A549 (cell line): ENCODE data around the gene PRKG1. TPM values are rescaled to one million over a fixed set of nuclear protein-coding genes. Genes with fewer than 3 reads are reported as not detected.

ENCODE experiments used
- ATAC-seq, 2 experiments: fragments of 200-7000 bp in 1 of 2; fragments of >200 bp in 1 of 2; cut with Nextera tagmentation in 1 of 2; cut with Tn5 transposase in 1 of 2; 3 replicates each; pipeline versions ENCODE4 v1.8.0 to v1.9.1; 2018 to 2020; ENCODE audit warnings: mild to moderate bottlenecking in 1 of 2, moderate library complexity in 1 of 2
- CTCF ChIA-PET: fragments of 300-600 bp; sonication (Branson Sonifier 250); formaldehyde crosslinking; extraction: SDS; loops from one replicate; lab custom pipeline; 2021; ENCODE audit warnings: antibody characterized with exemption, inconsistent platforms; lab: Yijun Ruan, JAX
- POLR2A ChIA-PET: fragments of 350-600 bp; formaldehyde crosslinking; extraction: SDS; loops from one replicate; lab custom pipeline; 2021; ENCODE audit warnings: antibody characterized with exemption, inconsistent platforms; lab: Yijun Ruan, JAX
- DNase-seq, 2 experiments: peaks; one replicate each; pipeline versions ENCODE4 v3.0.0 to v3.0.0-alpha.2; 2011 to 2016; ENCODE audit warnings: low read depth in 1 of 2, low spot score in 1 of 2
- FAIRE-seq: peaks from 2 replicates; lab custom pipeline; 2011; peaks lifted over from hg19 to GRCh38; lab: Jason Lieb, UNC
- H3K27ac ChIP-seq, 2 experiments: fragments of >200 bp; sonication (Bioruptor Twin); formaldehyde crosslinking; 3 replicates each; pipeline ENCODE4 v1.5.1; 2016 to 2017
- H3K4me1 ChIP-seq: fragments of >200 bp; sonication (Bioruptor Twin); formaldehyde crosslinking; 3 replicates; pipeline ENCODE4 v1.6.1; 2016
- H3K4me2 ChIP-seq: fragments of >200 bp; sonication (Bioruptor Twin); formaldehyde crosslinking; 3 replicates; pipeline ENCODE4 v1.6.1; 2016
- H3K4me3 ChIP-seq: fragments of >200 bp; sonication (Bioruptor Twin); formaldehyde crosslinking; 3 replicates; pipeline ENCODE4 v1.5.1; 2016
- H3K9me3 ChIP-seq: fragments of >200 bp; sonication (Bioruptor Twin); formaldehyde crosslinking; 3 replicates; pipeline ENCODE4 v1.6.1; 2016
- BCL3 ChIP-seq: fragments of >200 bp; sonication (Bioruptor Twin); formaldehyde crosslinking; IDR thresholded peaks from 3 replicates; pipeline ENCODE4 v1.6.1; 2016
- BHLHE40 ChIP-seq: IDR thresholded peaks from 2 replicates; pipeline ENCODE4 v1.6.1; 2012; ENCODE audit warnings: low read depth, low read length, inconsistent platforms
- CBX2 ChIP-seq: fragments of 200-600 bp; sonication (generic); IDR thresholded peaks from 2 replicates; pipeline ENCODE4 v1.6.1; 2016; ENCODE audit warnings: low read depth, mild to moderate bottlenecking, borderline replicate concordance
- CEBPB ChIP-seq, 2 experiments: fragments of >200 bp in 1 of 2; sonication (Bioruptor Twin) in 1 of 2; formaldehyde crosslinking in 1 of 2; IDR thresholded peaks; 2 replicates each; pipeline ENCODE4 v1.6.1; 2012 to 2016
- EHF ChIP-seq: fragments of 250-450 bp; sonication (Bioruptor Pico); IDR thresholded peaks from 2 replicates; pipeline ENCODE4 v1.5.0; 2020; ENCODE audit warnings: mild to moderate bottlenecking
- EHMT2 ChIP-seq: fragments of 200-600 bp; sonication (generic); IDR thresholded peaks from 2 replicates; pipeline ENCODE4 v1.6.1; 2016; ENCODE audit warnings: antibody characterized with exemption, low read depth, mild to moderate bottlenecking, moderate library complexity
- EP300 ChIP-seq, 2 experiments: fragments of >200 bp; sonication (Bioruptor Twin); formaldehyde crosslinking; IDR thresholded peaks; 2 replicates in 1 of 2; 3 replicates in 1 of 2; pipeline ENCODE4 v1.6.1; 2016 to 2017
- FOSL2 ChIP-seq, 2 experiments: fragments of 450-650 bp in 1 of 2; fragments of >200 bp in 1 of 2; sonication (Bioruptor Twin) in 1 of 2; formaldehyde crosslinking; IDR thresholded peaks; 2 replicates each; pipeline versions ENCODE4 v1.5.0 to v1.6.1; 2016 to 2020; ENCODE audit warnings: mild to moderate bottlenecking in 1 of 2, moderate library complexity in 1 of 2
- GATA3 ChIP-seq: IDR thresholded peaks from 2 replicates; pipeline ENCODE4 v1.6.1; 2012; ENCODE audit warnings: borderline replicate concordance
- HES2 ChIP-seq: fragments of >200 bp; sonication (Bioruptor Twin); formaldehyde crosslinking; IDR thresholded peaks from 2 replicates; pipeline ENCODE4 v1.6.1; 2016
- HMGXB4 ChIP-seq: fragments of 250-450 bp; sonication (Bioruptor Pico); IDR thresholded peaks from 2 replicates; pipeline ENCODE4 v1.5.0; 2021; ENCODE audit warnings: mild to moderate bottlenecking, moderate library complexity, borderline replicate concordance
- HOXA7 ChIP-seq: fragments of 250-450 bp; sonication (Bioruptor Pico); IDR thresholded peaks from 2 replicates; pipeline ENCODE4 v1.5.0; 2020; ENCODE audit warnings: mild to moderate bottlenecking, moderate library complexity
- JUN ChIP-seq, 2 experiments: fragments of >200 bp; sonication (Bioruptor Twin); formaldehyde crosslinking; IDR thresholded peaks; 2 replicates in 1 of 2; 3 replicates in 1 of 2; pipeline ENCODE4 v1.6.1; 2016 to 2017
- KDM1A ChIP-seq: fragments of 200-600 bp; sonication (generic); IDR thresholded peaks from 2 replicates; pipeline ENCODE4 v1.6.1; 2016; ENCODE audit warnings: low read depth, mild to moderate bottlenecking
- MAX ChIP-seq: IDR thresholded peaks from 2 replicates; pipeline ENCODE4 v1.6.1; 2012
- MYC ChIP-seq: IDR thresholded peaks from 2 replicates; pipeline ENCODE4 v1.6.1; 2012; ENCODE audit warnings: mild to moderate bottlenecking, inconsistent platforms, low read length, improper control_type of control experiment, borderline replicate concordance
- NFE2L2 ChIP-seq: fragments of 150-350 bp; conservative IDR thresholded peaks from 2 replicates; pipeline ENCODE4 v1.6.1; 2014; ENCODE audit warnings: low read length
- NPAS2 ChIP-seq: fragments of 250-450 bp; sonication (Bioruptor Pico); IDR thresholded peaks from 2 replicates; pipeline ENCODE4 v1.8.0; 2022; ENCODE audit warnings: mild to moderate bottlenecking, moderate library complexity, borderline replicate concordance
- RARB ChIP-seq: fragments of 250-450 bp; sonication (Bioruptor Pico); IDR thresholded peaks from 2 replicates; pipeline ENCODE4 v1.8.0; 2021; ENCODE audit warnings: mild to moderate bottlenecking, moderate library complexity
- REST ChIP-seq: fragments of 200-600 bp; sonication (generic); IDR thresholded peaks from 2 replicates; pipeline ENCODE4 v1.6.1; 2016; ENCODE audit warnings: antibody characterized with exemption, mild to moderate bottlenecking, moderate library complexity
- SMC3 ChIP-seq: fragments of >200 bp; sonication (Bioruptor Twin); formaldehyde crosslinking; IDR thresholded peaks from 3 replicates; pipeline ENCODE4 v1.6.1; 2018; ENCODE audit warnings: inconsistent platforms
- SREBF2 ChIP-seq: fragments of 450-650 bp; IDR thresholded peaks from 2 replicates; pipeline ENCODE4 v1.6.1; 2014; ENCODE audit warnings: mild to moderate bottlenecking, moderate library complexity
- TP53 ChIP-seq: fragments of 250-450 bp; sonication (Bioruptor Pico); IDR thresholded peaks from 2 replicates; pipeline ENCODE4 v1.5.0; 2021; ENCODE audit warnings: mild to moderate bottlenecking, moderate library complexity
- ZFP36 ChIP-seq: fragments of 450-650 bp; IDR thresholded peaks from 2 replicates; pipeline ENCODE4 v1.6.1; 2014; ENCODE audit warnings: borderline replicate concordance; ENCODE audit not compliant: partially characterized antibody
- WGBS: methylation state at CpG from one replicate; pipeline ENCODE4 v1.1.6; 2017; ENCODE audit errors: missing lambda C conversion rate; 5-methylcytosine and 5-hydroxymethylcytosine counted together
- polyA plus RNA-seq, 4 experiments: library from polyadenylated mRNA; depleted of rRNA in 3 of 4; stranded (reverse); fragments of >200 nt; fragmentation: RNase III in 1 of 4; extraction: RNeasy Plus Mini Kit Qiagen cat#74134 plus additional on column Dnase treatment in 1 of 4; gene quantifications; 2 replicates in 3 of 4; 3 replicates in 1 of 4; pipeline ENCODE4 v1.2.3, GENCODE V29; 2011 to 2017

PRKG1 gene
- polyA plus RNA-seq, 2 of the 4 experiments (the other 2 are of a cell fraction): not detected

GRCh38 chr10:51242393-51242792, 168.1 kb downstream of the PRKG1 start:
- ChIA-PET CTCF (no interaction called here), POLR2A (no interaction called here)
- Histone ChIP-seq H3K4me3 (no peak overlapping the region), H3K4me1 (no peaks in the 10 kb centered on the region), H3K27ac (no peak overlapping the region), H3K9me3 (no peaks in the 10 kb centered on the region), H3K4me2 (no peak overlapping the region)
- WGBS: 2% methylated on average over 2 of the region's 2 CpGs
- TF ChIP-seq GATA3: no peak
- TF ChIP-seq TP53: no peak
- TF ChIP-seq HMGXB4 (CRISPR knock-in tag): no peak
- no peak for TF ChIP-seq NPAS2
- no peak for TF ChIP-seq HOXA7 (CRISPR knock-in tag)
- no peak for TF ChIP-seq HES2
- no peak for TF ChIP-seq CBX2
- no peak for TF ChIP-seq EHMT2
- TF ChIP-seq JUN (IDR thresholded peaks at IDR 0.05): no peak
- no peak for TF ChIP-seq EP300 (IDR thresholded peaks at IDR 0.05)
- TF ChIP-seq FOSL2 (IDR thresholded peaks at IDR 0.05): no peak
- no peak for TF ChIP-seq FOSL2 (CRISPR knock-in tag; IDR thresholded peaks at IDR 0.05)
- no peak for TF ChIP-seq SMC3
- TF ChIP-seq NFE2L2: no peak
- DNase-seq (no peak), FAIRE-seq (no peak), ATAC-seq (no peak)

GRCh38 chr10:51244309-51244708, 170.0 kb downstream of the PRKG1 start:
- TF ChIP-seq MYC (no peak), SMC3 (no peak), FOSL2 (IDR thresholded peaks at IDR 0.05) (no peak), FOSL2 (CRISPR knock-in tag; IDR thresholded peaks at IDR 0.05) (no peak), BCL3 (no peak), NPAS2 (no peak), ZFP36 (no peak), CEBPB (IDR thresholded peaks at IDR 0.05) (no peak), MAX (no peak), KDM1A (no peak), REST (no peak), BHLHE40 (no peak), RARB (no peak), EHF (CRISPR knock-in tag) (no peak), SREBF2 (no peak)
- H3K4me1 ChIP-seq: no peaks in the 10 kb centered on the region
- DNase-seq: no peak
- H3K4me2 ChIP-seq: no peak overlapping the region
- FAIRE-seq: no peak
- no peaks in the 10 kb centered on the region for H3K9me3 ChIP-seq
- no peak overlapping the region for H3K4me3 ChIP-seq
- ChIA-PET POLR2A (no interaction called here), CTCF (interaction anchor here (0.6 kb wide), 1 partner anchor 1323 kb away, joined by 4 read pairs; no protein-coding TSS in a partner anchor)
- no peak overlapping the region for H3K27ac ChIP-seq
- ATAC-seq: no peak
- WGBS: 0% methylated on average over 1 of the region's 1 CpG
